ENCODE measurements around the gene GJA5. TPM values are rescaled to one million over a fixed set of nuclear protein-coding genes. Genes with fewer than 3 reads are reported as not detected.
"Not testable (repeated sequence)": the region's sequence is repeated elsewhere in the genome, so short reads cannot be mapped to it uniquely, and the experiment has no call there.

The GJA5 gene
- total RNA-seq, 1 experiment from 2014 or later, result 2.6 TPM

DNA sequence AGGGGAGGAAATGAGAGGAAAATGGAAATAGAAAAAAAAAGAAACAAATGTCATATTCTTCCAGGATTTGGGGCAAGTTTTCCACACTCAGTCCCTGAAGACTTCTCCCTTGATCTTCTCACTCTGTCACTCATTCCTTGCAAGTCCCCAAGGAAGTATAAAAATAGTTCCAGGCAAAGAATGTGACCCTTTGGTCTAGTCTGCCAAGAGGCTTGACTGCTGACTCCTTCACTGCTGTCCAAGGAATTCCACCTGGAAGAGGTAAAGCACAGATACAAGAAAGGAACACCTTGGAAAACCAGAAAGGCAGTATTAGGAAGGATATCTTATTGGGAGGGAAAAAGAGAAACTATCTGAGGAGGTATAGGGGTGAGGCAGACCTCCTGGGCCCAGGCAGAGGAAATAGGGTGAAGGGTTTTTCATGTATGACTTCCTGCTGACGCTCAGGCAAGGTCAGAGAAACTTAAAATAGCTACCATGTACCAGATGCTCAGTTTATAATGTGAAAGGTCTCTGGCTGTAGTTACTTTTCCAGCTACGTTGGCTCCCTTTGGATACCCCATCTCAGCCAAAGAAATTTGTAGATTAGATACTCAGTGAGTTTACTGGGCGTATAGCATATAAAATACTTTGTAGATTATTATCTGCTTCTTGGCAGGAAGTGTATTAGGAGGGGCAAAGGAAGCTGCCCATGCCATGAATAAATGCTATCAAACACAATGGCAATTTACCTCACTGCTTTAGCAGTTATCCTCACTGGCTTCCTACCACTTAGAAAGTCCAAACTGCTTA lies 2.0 kb upstream of the GJA5 start:
- peak; percentile 32 for DNase-seq (ENCODE audit: low read depth)

DNA sequence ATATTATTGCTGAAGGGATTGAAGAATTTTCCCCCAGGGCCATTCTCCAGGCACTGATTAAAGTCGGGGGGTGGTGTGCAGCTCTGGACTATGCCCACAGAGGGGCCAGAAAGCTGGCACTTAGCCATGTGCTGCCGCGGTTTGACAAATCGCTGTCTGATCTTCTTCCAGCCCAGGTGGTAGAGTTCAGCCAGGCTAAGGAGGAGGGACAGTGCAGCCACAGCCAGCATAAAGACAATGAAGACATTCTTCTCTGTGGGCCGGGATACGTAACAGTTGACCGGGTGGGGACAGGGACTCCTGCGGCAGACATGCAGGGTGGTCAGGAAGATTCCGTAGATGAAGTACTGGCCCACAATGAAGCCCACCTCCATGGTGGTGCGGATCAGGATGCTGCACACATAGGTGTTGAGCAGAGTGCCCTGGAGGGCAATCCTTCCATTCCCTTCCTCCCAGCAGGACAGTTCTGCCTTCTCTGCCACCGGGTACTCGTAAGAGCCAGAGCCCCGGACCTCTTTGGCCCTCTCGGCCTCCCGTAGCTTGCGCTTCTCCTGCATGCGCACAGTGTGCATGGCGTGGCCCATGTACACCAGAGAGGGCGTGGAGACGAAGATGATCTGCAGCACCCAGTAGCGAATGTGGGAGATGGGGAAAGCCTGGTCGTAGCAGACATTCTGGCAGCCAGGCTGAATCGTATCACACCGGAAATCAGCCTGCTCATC lies 1.9 kb downstream of the GJA5 start:
- no peak for DNase-seq (ENCODE audit: low read depth)

DNA sequence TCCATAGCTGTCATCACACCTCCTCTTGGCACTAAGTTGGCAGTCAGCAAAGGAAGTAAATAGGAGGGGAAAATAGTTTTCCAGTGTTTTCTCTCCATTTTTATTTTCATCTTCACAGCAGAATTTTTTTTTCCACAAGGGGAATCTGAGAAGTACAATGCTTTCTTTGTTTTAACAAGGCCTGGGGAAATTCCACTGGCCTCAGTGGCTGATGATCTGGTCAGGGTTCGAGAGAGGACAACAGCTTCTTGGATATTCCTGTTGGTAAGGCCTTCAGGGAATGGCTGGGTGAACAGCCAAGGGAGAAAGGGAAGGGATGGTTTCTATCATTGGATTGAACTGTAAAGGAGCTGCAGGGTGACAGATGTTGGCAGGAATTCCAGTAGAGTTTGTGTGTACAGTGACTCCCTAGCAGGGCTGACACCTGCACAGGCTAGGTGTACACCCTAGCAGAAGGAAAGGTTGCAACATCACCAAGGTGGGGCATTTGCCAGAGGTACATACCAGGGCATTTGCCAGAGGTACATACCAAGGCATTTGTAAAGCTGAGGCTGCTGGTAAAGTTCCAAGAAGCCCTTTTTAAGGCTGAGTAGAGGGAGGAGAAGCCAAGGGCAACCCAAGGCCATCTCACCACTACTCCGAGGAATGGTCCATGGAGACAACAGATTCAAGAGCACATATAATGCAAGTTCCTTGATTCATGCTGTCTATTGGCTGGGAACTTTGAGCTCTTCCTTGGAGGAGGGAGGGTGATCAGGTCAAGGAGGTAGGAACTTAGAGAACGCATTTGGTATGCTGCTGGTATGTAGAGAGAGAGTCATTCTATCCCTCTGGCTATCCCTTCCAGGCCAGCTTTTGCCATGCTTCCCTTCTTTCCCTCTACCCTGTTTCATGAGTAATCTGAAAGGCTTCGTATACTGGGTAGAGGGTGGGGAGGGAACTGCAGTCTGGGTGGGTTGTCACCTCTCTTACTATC lies 3.1 kb downstream of the GJA5 start:
- DNase-seq (ENCODE audit: low read depth), result peak; percentile 60

- peak; percentile 31 for DNase-seq (ENCODE audit: low read depth)
These were observed 4.1 kb downstream of the GJA5 start for GRCh38 chr1:147756341-147756740.

GRCh38 chr1:147754661-147755060 lies 5.7 kb downstream of the GJA5 start:
- no peak for DNase-seq (ENCODE audit: low read depth)

GRCh38 chr1:147753081-147753480 lies 7.3 kb downstream of the GJA5 start:
- DNase-seq (ENCODE audit: low read depth), result no peak

- no peak for DNase-seq (ENCODE audit: low read depth)
These were observed 7.9 kb downstream of the GJA5 start for GRCh38 chr1:147752511-147752910.

GRCh38 chr1:147751346-147751745 lies 9.1 kb downstream of the GJA5 start:
- no peak for DNase-seq (ENCODE audit: low read depth)

GRCh38 chr1:147750618-147751217 lies 9.7 kb downstream of the GJA5 start:
- DNase-seq (ENCODE audit: low read depth), result peak; percentile 20

- no peak for DNase-seq (ENCODE audit: low read depth)
These were observed 10.6 kb downstream of the GJA5 start for GRCh38 chr1:147749792-147750191.

- DNase-seq (ENCODE audit: low read depth), result peak; percentile 43
These were observed 11.6 kb downstream of the GJA5 start for GRCh38 chr1:147748676-147749350.

- no peak for DNase-seq (ENCODE audit: low read depth)
These were observed 12.4 kb downstream of the GJA5 start for GRCh38 chr1:147747966-147748365.

DNA sequence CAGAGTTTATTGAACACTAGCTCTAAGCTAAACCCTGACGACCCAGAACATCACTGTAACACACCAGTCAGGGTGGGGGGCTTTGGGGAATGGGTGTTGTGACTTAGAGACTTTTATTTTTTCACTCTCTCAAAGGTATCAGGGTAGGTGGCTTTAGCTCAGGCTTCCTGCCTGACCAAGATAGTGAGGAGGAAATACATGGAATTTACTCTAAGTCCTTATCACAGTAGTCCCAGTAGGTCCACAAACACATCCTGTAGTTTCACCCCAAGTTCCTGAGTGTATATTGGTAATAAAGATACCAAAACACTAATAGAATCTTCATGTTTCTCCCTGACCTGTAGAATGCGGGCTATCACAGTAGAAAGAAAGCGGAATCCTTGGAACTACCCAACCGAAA lies 15.1 kb downstream of the GJA5 start:
- DNase-seq (ENCODE audit: low read depth), result no peak

- no peak for DNase-seq (ENCODE audit: low read depth)
These were observed 19.3 kb downstream of the GJA5 start for GRCh38 chr1:147741065-147741464.

- no peak for DNase-seq (ENCODE audit: low read depth)
These were observed 20.0 kb downstream of the GJA5 start for GRCh38 chr1:147740391-147740790.

DNA sequence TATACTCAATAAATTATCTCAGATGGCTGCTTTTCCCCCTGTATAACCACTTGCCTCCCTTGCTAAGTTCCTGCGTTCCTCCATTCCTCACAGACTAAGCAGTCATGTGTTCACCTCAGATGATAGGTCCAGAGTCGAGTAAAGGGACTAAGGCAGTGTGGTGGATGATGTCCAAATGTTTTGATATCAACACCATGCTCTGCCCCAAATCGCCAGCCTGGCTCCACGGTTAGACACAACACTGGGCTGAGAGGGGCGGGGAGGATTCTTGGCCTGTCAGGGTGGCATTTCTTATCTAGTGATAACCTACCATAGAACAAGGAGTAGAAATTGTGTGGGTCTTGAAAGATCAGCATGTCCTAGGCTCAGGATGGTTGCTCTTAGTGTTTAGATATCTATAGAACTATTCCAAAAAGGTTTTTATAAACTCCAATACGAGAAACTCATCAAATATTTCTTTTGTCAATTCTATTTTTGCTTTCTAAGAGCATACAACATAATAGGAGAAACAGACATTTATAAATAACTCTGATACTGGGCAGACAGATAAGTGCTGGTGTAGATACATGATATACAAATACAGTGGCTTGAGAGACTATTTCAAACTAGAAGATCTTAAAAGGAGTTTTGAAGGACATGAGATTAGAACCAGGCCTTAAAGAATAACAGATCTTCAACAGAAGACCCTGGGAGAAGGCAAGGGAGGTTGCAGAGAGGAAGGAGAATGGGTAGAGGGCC lies 21.5 kb downstream of the GJA5 start:
- no peak for DNase-seq (ENCODE audit: low read depth)

DNA sequence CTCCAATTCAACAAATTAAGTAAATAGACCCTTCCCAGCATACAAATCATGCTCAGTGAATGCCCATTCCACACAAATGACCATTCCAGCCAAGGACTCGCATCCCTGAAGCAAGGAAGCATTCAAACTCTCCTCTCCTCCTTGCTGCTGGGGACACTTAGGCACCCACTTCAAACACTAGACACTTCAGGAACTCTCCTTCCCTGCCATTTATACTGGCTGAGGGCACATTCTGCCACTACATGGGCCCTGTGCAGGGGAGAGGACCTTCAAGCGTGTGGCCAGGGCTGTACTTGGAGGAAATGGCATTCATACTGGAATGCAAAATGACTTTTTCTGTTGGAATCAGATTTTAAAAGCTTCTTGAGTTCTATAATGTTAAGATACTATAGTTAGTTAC lies 22.3 kb downstream of the GJA5 start:
- DNase-seq (ENCODE audit: low read depth), result no peak

- no peak for DNase-seq (ENCODE audit: low read depth)
These were observed 23.5 kb downstream of the GJA5 start for GRCh38 chr1:147736883-147737282.

DNA sequence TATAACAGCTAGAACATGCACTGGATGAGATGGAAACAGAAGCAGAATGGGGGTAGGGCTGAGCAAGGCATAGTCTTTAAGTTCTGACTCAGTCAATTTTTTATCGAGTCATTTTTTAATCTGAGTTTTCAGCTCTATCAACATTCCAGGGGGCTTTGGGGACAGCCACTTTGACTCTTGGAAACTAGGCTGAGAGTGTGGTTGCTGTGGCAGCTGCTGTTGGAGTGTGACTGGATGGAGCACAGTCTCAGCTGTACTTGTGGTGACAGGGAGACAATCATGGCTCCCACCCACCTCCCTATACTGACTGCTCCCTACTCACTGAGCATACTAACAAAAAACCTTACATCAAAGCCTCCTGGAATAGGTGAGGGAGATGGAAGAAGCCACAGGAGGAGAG lies 25.0 kb downstream of the GJA5 start:
- DNase-seq (ENCODE audit: low read depth), result no peak

GRCh38 chr1:147734291-147734841 lies 26.0 kb downstream of the GJA5 start:
- DNase-seq (ENCODE audit: low read depth), result not testable (repeated sequence)

Data from M059J (cell line).